Activated T-helper 17 cell treated with anti-CD3 and anti-CD28 coated beads, Interleukin-2, amount 50 U/mL, for 72 hours (primary cell): Measurements from ENCODE around the gene SGTB. TPM values are rescaled to one million over a fixed set of nuclear protein-coding genes. Genes with fewer than 3 reads are reported as not detected.
A peak's percentile ranks its signal among the peaks of the same experiment; 100 is the strongest.

ENCODE experiments used
- ATAC-seq: fragments of 150-1000 bp; cut with Tn5 transposase; replicated peaks from 2 replicates; pipeline ENCODE4 v1.10.0; 2021; ENCODE audit warnings: mild to moderate bottlenecking, moderate library complexity
- H3K27ac Mint-ChIP-seq: one replicate; pipeline ENCODE4 v1.8.0; 2022; ENCODE audit warnings: mixed read lengths
- H3K27me3 Mint-ChIP-seq: one replicate; pipeline ENCODE4 v1.8.0; 2022; ENCODE audit warnings: mixed read lengths
- H3K36me3 Mint-ChIP-seq: one replicate; pipeline ENCODE4 v1.8.0; 2022; ENCODE audit warnings: low read depth, mild to moderate bottlenecking, mixed read lengths
- H3K4me1 Mint-ChIP-seq: one replicate; pipeline ENCODE4 v1.8.0; 2022; ENCODE audit warnings: mixed read lengths
- H3K4me3 Mint-ChIP-seq: one replicate; pipeline ENCODE4 v1.8.0; 2022; ENCODE audit warnings: mild to moderate bottlenecking, mixed read lengths
- H3K9me3 Mint-ChIP-seq: one replicate; pipeline ENCODE4 v1.8.0; 2022; ENCODE audit warnings: mixed read lengths
- total RNA-seq, 2 donors: library from RNA; stranded (reverse); gene quantifications; one replicate each; pipeline ENCODE4 v1.2.3, GENCODE V29; 2022

Gene SGTB
- total RNA-seq, result 10 to 100 TPM; 14.9 to 18.4 TPM

- H3K27ac Mint-ChIP-seq, result peak within 1 kb of the TSS; percentile 83
- no peaks in the 10 kb centered on the region for H3K9me3 Mint-ChIP-seq
- H3K4me1 Mint-ChIP-seq, result peaks cover 9% of the 10 kb centered on the region
- no peak within 1 kb of the TSS for H3K4me3 Mint-ChIP-seq
- peak; percentile 96 for ATAC-seq
- no peaks in the 10 kb centered on the region for H3K36me3 Mint-ChIP-seq
- H3K27me3 Mint-ChIP-seq, result no peaks in the 10 kb centered on the region
These were observed at the start of gene SGTB, which contains the start of gene NLN for GRCh38 chr5:65721720-65722574. Gene SGTB (minus strand): TSS chr5:65722109. CDS start chr5:65720807, 1,302 bp downstream. Gene NLN (plus strand): TSS chr5:65722205. CDS start chr5:65722374, 169 bp downstream.

- Mint-ChIP-seq H3K9me3 (no peaks in the 10 kb centered on the region), H3K36me3 (no peaks in the 10 kb centered on the region), H3K4me3 (no peak overlapping the region), H3K27me3 (no peaks in the 10 kb centered on the region), H3K27ac (no peak overlapping the region), H3K4me1 (peaks cover under 1% of the 10 kb centered on the region)
- ATAC-seq, result no peak
These were observed 49.4 kb upstream of the SGTB start for GRCh38 chr5:65771266-65771665.

- no peak overlapping the region for H3K27ac Mint-ChIP-seq
- H3K4me3 Mint-ChIP-seq, result no peak overlapping the region
- H3K4me1 Mint-ChIP-seq, result peaks cover 4% of the 10 kb centered on the region
- H3K36me3 Mint-ChIP-seq, result no peaks in the 10 kb centered on the region
- H3K9me3 Mint-ChIP-seq, result no peaks in the 10 kb centered on the region
- peak; percentile 54 for ATAC-seq
- H3K27me3 Mint-ChIP-seq, result no peaks in the 10 kb centered on the region
These were observed 47.6 kb upstream of the SGTB start for GRCh38 chr5:65769539-65769938.

GRCh38 chr5:65768723-65769346 lies 46.9 kb upstream of the SGTB start:
- no peak overlapping the region for H3K4me3 Mint-ChIP-seq
- no peaks in the 10 kb centered on the region for H3K27me3 Mint-ChIP-seq
- H3K36me3 Mint-ChIP-seq, result no peaks in the 10 kb centered on the region
- H3K4me1 Mint-ChIP-seq, result peaks cover 4% of the 10 kb centered on the region
- no peak overlapping the region for H3K27ac Mint-ChIP-seq
- ATAC-seq, result no peak
- H3K9me3 Mint-ChIP-seq, result no peaks in the 10 kb centered on the region

- no peaks in the 10 kb centered on the region for H3K36me3 Mint-ChIP-seq
These were observed 45.7 kb upstream of the SGTB start for GRCh38 chr5:65767565-65767964.

GRCh38 chr5:65766781-65767180 lies 44.9 kb upstream of the SGTB start:
- no peaks in the 10 kb centered on the region for H3K36me3 Mint-ChIP-seq
- peaks cover 4% of the 10 kb centered on the region for H3K4me1 Mint-ChIP-seq
- H3K4me3 Mint-ChIP-seq, result no peak overlapping the region
- no peaks in the 10 kb centered on the region for H3K9me3 Mint-ChIP-seq
- ATAC-seq, result no peak
- H3K27me3 Mint-ChIP-seq, result no peaks in the 10 kb centered on the region
- no peak overlapping the region for H3K27ac Mint-ChIP-seq

More at GRCh38 chr5:65767565-65767964, 45.7 kb upstream of the SGTB start:
- H3K27ac Mint-ChIP-seq, result no peak overlapping the region
- ATAC-seq, result no peak
- no peak overlapping the region for H3K4me3 Mint-ChIP-seq
- H3K4me1 Mint-ChIP-seq, result peaks cover 4% of the 10 kb centered on the region
- no peaks in the 10 kb centered on the region for H3K27me3 Mint-ChIP-seq
- no peaks in the 10 kb centered on the region for H3K9me3 Mint-ChIP-seq

GRCh38 chr5:65766175-65766574 lies 44.3 kb upstream of the SGTB start:
- H3K27ac Mint-ChIP-seq, result no peak overlapping the region
- H3K4me3 Mint-ChIP-seq, result no peak overlapping the region
- H3K4me1 Mint-ChIP-seq, result peaks cover 4% of the 10 kb centered on the region
- no peaks in the 10 kb centered on the region for H3K36me3 Mint-ChIP-seq
- ATAC-seq, result peak; percentile 46
- H3K27me3 Mint-ChIP-seq, result no peaks in the 10 kb centered on the region
- H3K9me3 Mint-ChIP-seq, result no peaks in the 10 kb centered on the region

- Mint-ChIP-seq H3K36me3 (no peaks in the 10 kb centered on the region), H3K4me1 (peaks cover 9% of the 10 kb centered on the region), H3K4me3 (no peak overlapping the region), H3K27ac (no peak overlapping the region), H3K9me3 (no peaks in the 10 kb centered on the region), H3K27me3 (no peaks in the 10 kb centered on the region)
- no peak for ATAC-seq
These were observed 43.7 kb upstream of the SGTB start for GRCh38 chr5:65765582-65765981.

GRCh38 chr5:65762234-65762633 lies 40.3 kb upstream of the SGTB start:
- Mint-ChIP-seq H3K36me3 (no peaks in the 10 kb centered on the region), H3K27me3 (no peaks in the 10 kb centered on the region), H3K4me1 (peaks cover 9% of the 10 kb centered on the region), H3K4me3 (no peak overlapping the region), H3K27ac (no peak overlapping the region), H3K9me3 (no peaks in the 10 kb centered on the region)
- ATAC-seq, result no peak

- Mint-ChIP-seq H3K27me3 (no peaks in the 10 kb centered on the region), H3K9me3 (no peaks in the 10 kb centered on the region), H3K27ac (no peak overlapping the region), H3K4me1 (peaks cover 5% of the 10 kb centered on the region), H3K4me3 (no peak overlapping the region), H3K36me3 (no peaks in the 10 kb centered on the region)
- peak; percentile 72 for ATAC-seq
These were observed 38.8 kb upstream of the SGTB start for GRCh38 chr5:65760504-65761275.

- Mint-ChIP-seq H3K4me1 (peaks cover 5% of the 10 kb centered on the region), H3K9me3 (no peaks in the 10 kb centered on the region), H3K27ac (no peak overlapping the region), H3K36me3 (no peaks in the 10 kb centered on the region), H3K4me3 (no peak overlapping the region), H3K27me3 (no peaks in the 10 kb centered on the region)
- ATAC-seq, result no peak
These were observed 36.7 kb upstream of the SGTB start for GRCh38 chr5:65758546-65759144.

GRCh38 chr5:65753189-65753588 lies 31.3 kb upstream of the SGTB start:
- no peak overlapping the region for H3K27ac Mint-ChIP-seq
- no peaks in the 10 kb centered on the region for H3K27me3 Mint-ChIP-seq
- no peak for ATAC-seq
- no peaks in the 10 kb centered on the region for H3K36me3 Mint-ChIP-seq
- H3K4me3 Mint-ChIP-seq, result no peak overlapping the region
- no peaks in the 10 kb centered on the region for H3K9me3 Mint-ChIP-seq
- H3K4me1 Mint-ChIP-seq, result no peaks in the 10 kb centered on the region

GRCh38 chr5:65750938-65751337 lies 29.0 kb upstream of the SGTB start:
- no peak overlapping the region for H3K4me3 Mint-ChIP-seq
- no peaks in the 10 kb centered on the region for H3K9me3 Mint-ChIP-seq
- no peaks in the 10 kb centered on the region for H3K27me3 Mint-ChIP-seq
- ATAC-seq, result no peak
- no peaks in the 10 kb centered on the region for H3K36me3 Mint-ChIP-seq
- H3K27ac Mint-ChIP-seq, result no peak overlapping the region
- H3K4me1 Mint-ChIP-seq, result no peaks in the 10 kb centered on the region

- H3K4me1 Mint-ChIP-seq, result no peaks in the 10 kb centered on the region
- H3K4me3 Mint-ChIP-seq, result no peak overlapping the region
- ATAC-seq, result no peak
- no peaks in the 10 kb centered on the region for H3K27me3 Mint-ChIP-seq
- H3K27ac Mint-ChIP-seq, result no peak overlapping the region
- no peaks in the 10 kb centered on the region for H3K9me3 Mint-ChIP-seq
- H3K36me3 Mint-ChIP-seq, result no peaks in the 10 kb centered on the region
These were observed 28.0 kb upstream of the SGTB start for GRCh38 chr5:65749956-65750355.
